ENCODE results near the gene PKN1. TPM values are rescaled to one million over a fixed set of nuclear protein-coding genes. Genes with fewer than 3 reads are reported as not detected.

PKN1 gene
- total and polyA plus RNA-seq, 2 experiments from 2014 or later: 86.8 to 201 TPM

GRCh38 chr19:14496029-14496833 is 63.1 kb downstream of the PKN1 start, which contains the start of gene GIPC1:
GIPC1 (minus strand) TSS chr19:14496127; CDS start chr19:14482976, 13,151 bp downstream.
- Histone ChIP-seq H3K4me3 (peak within 1 kb of the TSS; percentile 90), H3K9me2 (ENCODE audit: insufficient read depth) (no peaks in the 10 kb centered on the region), H3K36me3 (ENCODE audit: insufficient read depth) (no peaks in the 10 kb centered on the region; the same call in 1 of the 2 replicates), H3K79me2 (replicated peaks; ENCODE audit: insufficient read depth) (peaks cover 28% of the 10 kb centered on the region), H2AFZ (peak within 1 kb of the TSS; percentile 82), H4K20me1 (replicated peaks; ENCODE audit: insufficient read depth) (peaks cover 8% of the 10 kb centered on the region; the same call in 1 of the 2 replicates), H3K27me3 (ENCODE audit: insufficient read depth) (no peaks in the 10 kb centered on the region), H3F3A (replicated peaks; ENCODE audit: low read depth) (peaks cover 11% of the 10 kb centered on the region), H3K4me2 (peak within 1 kb of the TSS; percentile 95), H3K4me1 (ENCODE audit: insufficient read depth) (no peaks in the 10 kb centered on the region; the same call in 1 of the 2 replicates), H3K27ac (ENCODE audit: low read depth) (0 out of 2 replicates have a peak within 1 kb of the TSS, but pooled peaks have one; percentile 39)
- Mint-ChIP-seq H3K27ac (peak within 1 kb of the TSS; percentile 81), H3K27me3 (ENCODE audit: insufficient read depth, low read depth, poor library complexity) (peaks cover 18% of the 10 kb centered on the region), H3K4me3 (peak within 1 kb of the TSS; percentile 89), H3K9me3 (no peaks in the 10 kb centered on the region), H3K4me1 (peaks cover 22% of the 10 kb centered on the region), H3K36me3 (ENCODE audit: low read depth) (peaks cover 20% of the 10 kb centered on the region)
- no peak for TF ChIP-seq ZNF462 (CRISPR knock-in tag; IDR thresholded peaks at IDR 0.05)
- TF ChIP-seq NANOG (IDR thresholded peaks at IDR 0.05; ENCODE audit: borderline replicate concordance): no peak
- TF ChIP-seq POLR2AphosphoS5 (IDR thresholded peaks at IDR 0.05; ENCODE audit: low read depth): peak; percentile 61; the same call in 1 of the 2 replicates
- peak; percentile 61 for TF ChIP-seq CREB1 (CRISPR knock-in tag; IDR thresholded peaks at IDR 0.05; ENCODE audit: low read depth)
- TF ChIP-seq CTCF (conservative IDR thresholded peaks at IDR 0.05; ENCODE audit: low read depth in 2 of 2): no peak
- TF ChIP-seq REST (IDR thresholded peaks at IDR 0.05; ENCODE audit: unreplicated experiment): no peak
- TF ChIP-seq JUNB (IDR thresholded peaks at IDR 0.05; ENCODE audit: unreplicated experiment): no peak
- peak; percentile 99 for DNase-seq (ENCODE audit: low spot score)
- ATAC-seq: peak; percentile 93
